Thymus (tissue), 11 donors: ENCODE measurements around the gene NKAIN2. TPM values are rescaled to one million over a fixed set of nuclear protein-coding genes. Genes with fewer than 3 reads are reported as not detected.
"Not testable (repeated sequence)": the region's sequence is repeated elsewhere in the genome, so short reads cannot be mapped to it uniquely, and the experiment has no call there.

Source experiments
- DNase-seq, 9 donors: peaks; one replicate each; pipeline ENCODE4 v3.0.0-alpha.2; 2013; ENCODE audit warnings: low spot score in 9 of 9, low read depth in 6 of 9, missing footprints in 1 of 9
- H3K27ac ChIP-seq, 2 donors: one replicate each; pipeline ENCODE4 v1.5.1; 2013; ENCODE audit warnings: control low read depth in 1 of 2, low read depth in 1 of 2, low read length in 1 of 2, mild to moderate bottlenecking in 1 of 2, moderate library complexity in 1 of 2
- H3K27me3 ChIP-seq, 2 donors: one replicate each; pipeline ENCODE4 v1.5.1; 2013; ENCODE audit warnings: low read length in 1 of 2; ENCODE audit not compliant: control insufficient read depth in 2 of 2, insufficient read depth in 1 of 2
- H3K36me3 ChIP-seq, 2 donors: one replicate each; pipeline ENCODE4 v1.5.1; 2013; ENCODE audit warnings: low read length in 1 of 2, mild to moderate bottlenecking in 1 of 2, moderate library complexity in 1 of 2; ENCODE audit not compliant: control insufficient read depth in 2 of 2, insufficient read depth in 2 of 2
- H3K4me1 ChIP-seq, 2 donors: one replicate each; pipeline ENCODE4 v1.5.1; 2013; ENCODE audit warnings: low read length in 2 of 2; ENCODE audit not compliant: control insufficient read depth in 2 of 2, insufficient read depth in 2 of 2
- H3K4me3 ChIP-seq, 2 donors: one replicate each; pipeline ENCODE4 v1.5.1; 2013; ENCODE audit warnings: low read length in 2 of 2, control low read depth in 1 of 2, mild to moderate bottlenecking in 1 of 2
- H3K9me3 ChIP-seq, 2 donors: one replicate each; pipeline ENCODE4 v1.5.1; 2013; ENCODE audit warnings: low read length in 1 of 2, mild to moderate bottlenecking in 1 of 2; ENCODE audit not compliant: control insufficient read depth in 2 of 2, insufficient read depth in 1 of 2
- WGBS: extraction: QIAGEN DNeasy Blood & Tissue Kit; methylation state at CpG from one replicate; pipeline ENCODE4 v1.1.7; 2013; 5-methylcytosine and 5-hydroxymethylcytosine counted together
- polyA plus RNA-seq: library from polyadenylated mRNA; stranded (reverse); fragments of 200-250 nt; gene quantifications from one replicate; pipeline ENCODE4 v1.2.3, GENCODE V29; 2013
- total RNA-seq: library from RNA; stranded (reverse); fragments of 120-200 nt; gene quantifications from one replicate; pipeline ENCODE4 v1.2.4, GENCODE V29; 2013
- donor health status: healthy.

Gene NKAIN2
- total and polyA plus RNA-seq, 2 donors: 1.2 to 2.4 TPM

- 61% methylated on average over 5 of the region's 5 CpGs for WGBS
Observed at GRCh38 chr6:124147621-124148020, 344.0 kb downstream of the NKAIN2 start.

GRCh38 chr6:124148236-124148957 lies 344.7 kb downstream of the NKAIN2 start:
- Histone ChIP-seq H3K27ac (no peak overlapping the region), H3K27me3 (no peaks in the 10 kb centered on the region), H3K9me3 (no peaks in the 10 kb centered on the region), H3K36me3 (no peaks in the 10 kb centered on the region), H3K4me1 (no peaks in the 10 kb centered on the region), H3K4me3 (no peak overlapping the region)
- WGBS: 94% methylated on average over 2 of the region's 2 CpGs
- no peak for DNase-seq

More at GRCh38 chr6:124147621-124148020, 344.0 kb downstream of the NKAIN2 start:
- Histone ChIP-seq H3K27ac (no peak overlapping the region), H3K9me3 (no peaks in the 10 kb centered on the region), H3K27me3 (no peaks in the 10 kb centered on the region), H3K4me1 (no peaks in the 10 kb centered on the region), H3K4me3 (no peak overlapping the region), H3K36me3 (no peaks in the 10 kb centered on the region)
- DNase-seq: no peak

- Histone ChIP-seq H3K4me3 (no peak overlapping the region), H3K4me1 (no peaks in the 10 kb centered on the region), H3K36me3 (no peaks in the 10 kb centered on the region), H3K27me3 (no peaks in the 10 kb centered on the region), H3K9me3 (no peaks in the 10 kb centered on the region), H3K27ac (no peak overlapping the region)
- 94% methylated on average over 4 of the region's 4 CpGs for WGBS
- DNase-seq: no peak
Observed at GRCh38 chr6:124149646-124150045, 346.0 kb downstream of the NKAIN2 start.

GRCh38 chr6:124158024-124158423 lies 354.4 kb downstream of the NKAIN2 start:
- Histone ChIP-seq H3K4me3 (no peak overlapping the region), H3K4me1 (no peaks in the 10 kb centered on the region), H3K36me3 (no peaks in the 10 kb centered on the region), H3K27ac (no peak overlapping the region), H3K27me3 (no peaks in the 10 kb centered on the region), H3K9me3 (no peaks in the 10 kb centered on the region)
- DNase-seq: no peak
- 98% methylated on average over 1 of the region's 1 CpG for whole genome bisulfite sequencing

- WGBS: 94% methylated on average over 3 of the region's 3 CpGs
- DNase-seq: no peak
- no peaks in the 10 kb centered on the region for H3K4me1 ChIP-seq
- no peaks in the 10 kb centered on the region for H3K27me3 ChIP-seq
- no peak overlapping the region for H3K4me3 ChIP-seq
- H3K9me3 ChIP-seq: no peaks in the 10 kb centered on the region
- no peak overlapping the region for H3K27ac ChIP-seq
- H3K36me3 ChIP-seq: no peaks in the 10 kb centered on the region
Observed at GRCh38 chr6:124163676-124164075, 360.0 kb downstream of the NKAIN2 start.

- DNase-seq: no peak
- WGBS: 83% methylated on average over 7 of the region's 7 CpGs
Observed at GRCh38 chr6:124164343-124164742, 360.7 kb downstream of the NKAIN2 start.

GRCh38 chr6:124167249-124167648 lies 363.6 kb downstream of the NKAIN2 start:
- not testable (repeated sequence) for H3K27me3 ChIP-seq, DNase-seq, H3K27ac ChIP-seq, H3K36me3 ChIP-seq, H3K4me1 ChIP-seq, H3K9me3 ChIP-seq, H3K4me3 ChIP-seq
- WGBS: 95% methylated on average over 1 of the region's 1 CpG

More at GRCh38 chr6:124164343-124164742, 360.7 kb downstream of the NKAIN2 start:
- H3K27me3 ChIP-seq: no peaks in the 10 kb centered on the region
- H3K9me3 ChIP-seq: no peaks in the 10 kb centered on the region
- H3K4me3 ChIP-seq: no peak overlapping the region
- no peaks in the 10 kb centered on the region for H3K36me3 ChIP-seq
- no peaks in the 10 kb centered on the region for H3K4me1 ChIP-seq
- H3K27ac ChIP-seq: no peak overlapping the region

- no peaks in the 10 kb centered on the region for H3K4me1 ChIP-seq
- peaks cover 1 to 9% of the 10 kb centered on the region in 2 donors for H3K9me3 ChIP-seq
- no peak overlapping the region for H3K27ac ChIP-seq
- 89% methylated on average over 2 of the region's 2 CpGs for WGBS
- H3K36me3 ChIP-seq: no peaks in the 10 kb centered on the region
- no peak overlapping the region for H3K4me3 ChIP-seq
- no peaks in the 10 kb centered on the region for H3K27me3 ChIP-seq
- no peak for DNase-seq
Observed at GRCh38 chr6:124190256-124190655, 386.6 kb downstream of the NKAIN2 start.

- H3K36me3 ChIP-seq: no peaks in the 10 kb centered on the region
- WGBS: 97% methylated on average over 8 of the region's 8 CpGs
- no peaks in the 10 kb centered on the region for H3K4me1 ChIP-seq
- H3K27ac ChIP-seq: no peak overlapping the region
- no peak for DNase-seq
- peaks cover 1 to 9% of the 10 kb centered on the region in 2 donors for H3K9me3 ChIP-seq
- no peaks in the 10 kb centered on the region for H3K27me3 ChIP-seq
- no peak overlapping the region for H3K4me3 ChIP-seq
Observed at GRCh38 chr6:124193132-124193531, 389.5 kb downstream of the NKAIN2 start.
